Duodenal mucosa (tissue), 2 donors: ENCODE measurements around the gene TUBA3D.
"Not testable (repeated sequence)": the region's sequence is repeated elsewhere in the genome, so short reads cannot be mapped to it uniquely, and the experiment has no call there.

Experiments
- H3K27ac ChIP-seq: one replicate; pipeline ENCODE4 v1.7.0; 2013; ENCODE audit warnings: low read depth, low read length
- H3K27me3 ChIP-seq, 2 donors: one replicate each; pipeline ENCODE4 v1.7.0; 2013; ENCODE audit warnings: low read length in 2 of 2, control low read depth in 1 of 2; ENCODE audit not compliant: insufficient read depth in 2 of 2, control insufficient read depth in 1 of 2
- H3K36me3 ChIP-seq, 2 donors: one replicate each; pipeline ENCODE4 v1.7.0; 2013; ENCODE audit warnings: low read length in 2 of 2, control low read depth in 1 of 2; ENCODE audit not compliant: insufficient read depth in 2 of 2, control insufficient read depth in 1 of 2
- H3K4me1 ChIP-seq, 2 donors: one replicate each; pipeline ENCODE4 v1.7.0; 2013; ENCODE audit warnings: low read length in 2 of 2, control low read depth in 1 of 2; ENCODE audit not compliant: insufficient read depth in 2 of 2, control insufficient read depth in 1 of 2
- H3K4me3 ChIP-seq, 2 donors: one replicate each; pipeline ENCODE4 v1.7.0; 2013; ENCODE audit warnings: low read length in 2 of 2, low read depth in 1 of 2
- H3K9ac ChIP-seq, 2 donors: one replicate each; pipeline ENCODE4 v1.7.0; 2013; ENCODE audit warnings: low read length in 2 of 2, low read depth in 1 of 2
- H3K9me3 ChIP-seq, 2 donors: one replicate each; pipeline ENCODE4 v1.7.0; 2013; ENCODE audit warnings: low read length in 2 of 2, control low read depth in 1 of 2; ENCODE audit not compliant: control insufficient read depth in 1 of 2

The TUBA3D gene

DNA sequence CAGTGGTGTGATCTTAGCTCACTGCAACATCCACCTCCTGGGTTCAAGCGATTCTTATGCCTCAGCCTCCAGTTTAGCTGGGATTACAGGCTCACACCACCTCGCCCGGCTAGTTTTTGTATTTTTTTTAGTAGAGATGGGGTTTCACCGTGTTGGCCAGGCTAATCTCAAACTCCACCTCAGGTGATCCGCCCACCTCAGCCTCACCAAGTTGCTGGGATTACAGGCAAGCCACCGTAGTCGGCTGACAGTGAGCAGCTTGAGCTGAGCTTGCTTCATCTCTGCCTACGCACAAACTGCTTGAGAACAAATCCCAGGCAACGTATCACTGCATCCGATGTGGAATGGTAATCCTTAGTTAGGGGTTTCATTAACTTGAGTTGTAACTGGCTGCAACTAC is 8.2 kb upstream of the TUBA3D start:
- not testable (repeated sequence) for H3K27ac ChIP-seq, H3K9me3 ChIP-seq, H3K9ac ChIP-seq, H3K36me3 ChIP-seq, H3K4me1 ChIP-seq, H3K27me3 ChIP-seq, H3K4me3 ChIP-seq

DNA sequence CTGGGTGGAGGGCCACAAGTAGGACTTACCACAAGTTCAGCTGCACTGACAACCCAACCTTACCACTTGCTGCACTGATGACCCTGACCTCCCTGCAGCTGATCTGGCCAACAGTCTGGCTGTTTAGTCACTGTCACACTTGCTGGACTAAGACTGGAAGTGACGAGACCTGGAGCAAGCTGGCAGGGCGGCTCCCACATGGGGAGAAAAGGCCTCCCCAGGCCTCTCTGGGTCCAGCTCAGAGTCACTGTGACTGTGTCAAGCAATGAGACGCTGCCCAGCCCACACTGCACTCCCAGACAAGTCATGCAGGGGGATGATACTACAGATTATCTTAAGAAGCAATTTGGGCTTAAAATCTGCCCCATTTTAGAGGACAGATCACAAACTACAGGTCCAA is 5.0 kb upstream of the TUBA3D start:
- H3K4me3 ChIP-seq, H3K36me3 ChIP-seq, H3K27ac ChIP-seq, H3K9me3 ChIP-seq, H3K27me3 ChIP-seq, H3K4me1 ChIP-seq, H3K9ac ChIP-seq: not testable (repeated sequence)

GRCh38 chr2:131471624-131472023 is 4.3 kb upstream of the TUBA3D start:
- H3K9ac ChIP-seq, H3K4me1 ChIP-seq, H3K4me3 ChIP-seq, H3K27ac ChIP-seq, H3K9me3 ChIP-seq, H3K36me3 ChIP-seq, H3K27me3 ChIP-seq: not testable (repeated sequence)

GRCh38 chr2:131473266-131473665 is 2.7 kb upstream of the TUBA3D start:
- H3K36me3 ChIP-seq, H3K9ac ChIP-seq, H3K27me3 ChIP-seq, H3K4me3 ChIP-seq, H3K4me1 ChIP-seq, H3K27ac ChIP-seq, H3K9me3 ChIP-seq: not testable (repeated sequence)

GRCh38 chr2:131476363-131476762 is 444 bp downstream of the TUBA3D start:
- not testable (repeated sequence) for H3K36me3 ChIP-seq, H3K27me3 ChIP-seq, H3K4me3 ChIP-seq, H3K9me3 ChIP-seq, H3K9ac ChIP-seq, H3K4me1 ChIP-seq, H3K27ac ChIP-seq

- not testable (repeated sequence) for H3K27me3 ChIP-seq, H3K9me3 ChIP-seq, H3K27ac ChIP-seq, H3K4me1 ChIP-seq, H3K36me3 ChIP-seq, H3K9ac ChIP-seq, H3K4me3 ChIP-seq
Observed at GRCh38 chr2:131477227-131477626, 1.3 kb downstream of the TUBA3D start.

DNA sequence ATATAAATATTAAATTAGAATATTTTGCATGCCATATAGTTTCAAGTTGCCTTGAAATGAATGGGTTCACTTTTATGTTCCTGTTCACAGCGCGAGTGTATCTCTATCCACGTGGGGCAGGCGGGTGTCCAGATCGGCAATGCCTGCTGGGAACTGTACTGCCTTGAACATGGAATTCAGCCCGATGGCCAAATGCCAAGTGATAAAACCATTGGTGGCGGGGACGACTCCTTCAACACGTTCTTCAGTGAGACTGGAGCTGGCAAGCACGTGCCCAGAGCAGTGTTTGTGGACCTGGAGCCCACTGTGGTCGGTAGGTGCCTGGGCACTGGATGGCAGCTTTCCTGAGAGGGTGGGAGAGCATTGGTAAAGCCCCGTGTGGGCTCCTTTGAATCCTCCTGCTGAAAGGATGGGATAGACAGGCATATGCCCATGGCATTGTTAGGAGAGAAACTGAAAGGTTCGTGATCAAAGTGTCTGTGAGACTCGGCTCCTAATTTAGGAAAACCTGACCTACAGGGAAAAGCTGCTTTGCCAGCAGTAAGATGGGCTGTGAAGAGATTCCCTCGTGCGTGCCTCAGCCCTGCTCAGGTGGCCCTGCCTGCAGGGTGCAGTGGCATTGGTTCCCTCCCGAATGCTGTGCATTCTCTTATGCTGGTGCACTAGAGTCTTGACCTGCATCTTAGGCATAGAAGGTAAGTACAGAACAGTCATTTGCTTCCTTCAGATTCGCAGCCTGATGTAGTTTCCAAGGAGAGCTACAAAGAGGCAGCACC is 2.3 kb downstream of the TUBA3D start:
- not testable (repeated sequence) for H3K9ac ChIP-seq, H3K4me3 ChIP-seq, H3K27ac ChIP-seq, H3K4me1 ChIP-seq, H3K36me3 ChIP-seq, H3K9me3 ChIP-seq, H3K27me3 ChIP-seq

DNA sequence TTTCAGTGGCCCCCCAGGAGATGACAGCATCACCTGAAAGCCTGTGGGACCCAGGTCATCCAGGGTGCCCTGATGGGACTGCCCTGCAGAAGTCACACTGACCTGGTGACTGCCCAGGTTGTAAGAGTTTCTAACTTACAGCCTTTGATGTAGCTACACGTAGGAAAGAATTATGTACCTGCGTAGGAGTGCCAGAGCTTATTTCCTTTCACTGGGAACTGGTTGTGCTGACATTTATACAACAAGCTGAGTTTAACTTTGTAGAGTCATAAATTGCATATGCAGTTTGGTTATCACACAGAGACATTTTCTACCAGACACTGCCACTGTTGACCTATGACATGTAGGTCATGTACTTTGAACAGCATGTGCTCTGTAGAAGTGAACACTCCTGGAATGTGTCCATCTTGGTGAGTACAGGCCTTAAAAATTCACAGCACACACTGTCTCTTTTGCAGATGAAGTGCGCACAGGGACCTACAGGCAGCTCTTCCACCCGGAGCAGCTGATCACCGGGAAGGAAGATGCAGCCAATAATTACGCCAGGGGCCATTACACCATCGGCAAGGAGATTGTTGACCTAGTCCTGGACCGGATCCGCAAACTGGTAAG is 3.0 kb downstream of the TUBA3D start:
- not testable (repeated sequence) for H3K4me1 ChIP-seq, H3K9ac ChIP-seq, H3K4me3 ChIP-seq, H3K27me3 ChIP-seq, H3K27ac ChIP-seq, H3K36me3 ChIP-seq, H3K9me3 ChIP-seq

DNA sequence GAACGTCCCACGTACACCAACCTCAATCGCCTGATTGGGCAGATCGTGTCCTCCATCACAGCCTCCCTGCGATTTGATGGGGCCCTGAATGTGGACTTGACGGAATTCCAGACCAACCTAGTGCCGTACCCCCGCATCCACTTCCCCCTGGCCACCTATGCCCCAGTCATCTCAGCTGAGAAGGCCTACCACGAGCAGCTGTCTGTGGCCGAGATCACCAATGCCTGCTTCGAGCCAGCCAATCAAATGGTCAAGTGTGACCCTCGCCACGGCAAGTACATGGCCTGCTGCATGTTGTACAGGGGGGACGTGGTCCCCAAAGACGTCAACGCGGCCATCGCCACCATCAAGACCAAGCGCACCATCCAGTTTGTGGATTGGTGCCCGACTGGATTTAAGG is 4.4 kb downstream of the TUBA3D start:
- H3K27ac ChIP-seq, H3K9me3 ChIP-seq, H3K4me3 ChIP-seq, H3K27me3 ChIP-seq, H3K4me1 ChIP-seq, H3K36me3 ChIP-seq, H3K9ac ChIP-seq: not testable (repeated sequence)

DNA sequence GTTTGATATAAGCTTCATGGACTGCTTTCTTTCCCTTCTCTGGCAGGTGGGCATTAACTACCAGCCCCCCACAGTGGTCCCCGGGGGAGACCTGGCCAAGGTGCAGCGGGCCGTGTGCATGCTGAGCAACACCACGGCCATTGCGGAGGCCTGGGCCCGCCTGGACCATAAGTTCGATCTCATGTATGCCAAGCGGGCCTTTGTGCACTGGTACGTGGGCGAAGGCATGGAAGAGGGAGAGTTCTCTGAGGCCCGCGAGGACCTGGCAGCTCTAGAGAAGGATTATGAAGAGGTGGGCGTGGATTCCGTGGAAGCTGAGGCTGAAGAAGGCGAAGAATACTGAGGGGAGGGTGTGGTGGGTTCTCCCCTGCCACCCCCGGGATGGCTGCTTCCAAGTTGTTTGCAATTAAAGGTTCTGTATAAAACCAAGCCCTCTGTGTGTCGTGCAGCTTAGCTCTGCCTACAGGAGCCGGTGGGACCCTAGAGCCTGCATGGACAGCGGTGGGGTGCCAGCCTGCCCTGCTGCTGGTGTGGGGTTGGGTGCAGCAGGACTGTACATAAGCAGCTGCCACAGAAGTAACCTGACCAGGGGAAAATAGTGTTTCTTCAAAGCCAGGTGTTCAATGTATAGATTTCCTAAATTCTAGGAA is 6.7 kb downstream of the TUBA3D start:
- H3K4me3 ChIP-seq, H3K36me3 ChIP-seq, H3K4me1 ChIP-seq, H3K9me3 ChIP-seq, H3K9ac ChIP-seq, H3K27ac ChIP-seq, H3K27me3 ChIP-seq: not testable (repeated sequence)
